GM18867 (cell line): ENCODE data around the gene TASP1.

ENCODE experiments used
- ATAC-seq: cut with Tn5 transposase; IDR thresholded peaks from one replicate; pipeline ENCODE4 v1.9.1; 2021; ENCODE audit warnings: mild to moderate bottlenecking, moderate library complexity; ENCODE audit not compliant: unreplicated experiment

The TASP1 gene

GRCh38 chr20:13447385-13448180 is 191.1 kb downstream of the TASP1 start:
- no peak for ATAC-seq

- no peak for ATAC-seq
Measured at GRCh38 chr20:13443690-13444089, 195.0 kb downstream of the TASP1 start.

GRCh38 chr20:13442986-13443385 is 195.7 kb downstream of the TASP1 start:
- ATAC-seq, result no peak

GRCh38 chr20:13441388-13441787 is 197.3 kb downstream of the TASP1 start:
- ATAC-seq, result no peak

- no peak for ATAC-seq
Measured at GRCh38 chr20:13436530-13436929, 202.2 kb downstream of the TASP1 start.

- no peak for ATAC-seq
Measured at GRCh38 chr20:13432126-13432525, 206.6 kb downstream of the TASP1 start.

- no peak for ATAC-seq
Measured at GRCh38 chr20:13430346-13431002, 208.3 kb downstream of the TASP1 start.

- ATAC-seq, result no peak
Measured at GRCh38 chr20:13428684-13429083, 210.0 kb downstream of the TASP1 start.

GRCh38 chr20:13426870-13427269 is 211.9 kb downstream of the TASP1 start:
- ATAC-seq, result no peak

GRCh38 chr20:13425381-13426135 is 213.2 kb downstream of the TASP1 start:
- no peak for ATAC-seq

- no peak for ATAC-seq
Measured at GRCh38 chr20:13424174-13424833, 214.4 kb downstream of the TASP1 start.

GRCh38 chr20:13423472-13424173 is 215.1 kb downstream of the TASP1 start:
- ATAC-seq, result no peak

- ATAC-seq, result no peak
Measured at GRCh38 chr20:13422637-13423036, 216.1 kb downstream of the TASP1 start.

GRCh38 chr20:13420625-13421024 is 218.1 kb downstream of the TASP1 start:
- no peak for ATAC-seq

GRCh38 chr20:13419477-13419876 is 219.3 kb downstream of the TASP1 start:
- ATAC-seq, result no peak

- ATAC-seq, result no peak
Measured at GRCh38 chr20:13418263-13419229, 220.2 kb downstream of the TASP1 start.

GRCh38 chr20:13416531-13416930 is 222.2 kb downstream of the TASP1 start:
- ATAC-seq, result no peak

- no peak for ATAC-seq
Measured at GRCh38 chr20:13412806-13413445, 225.8 kb downstream of the TASP1 start.

- no peak for ATAC-seq
Measured at GRCh38 chr20:13404293-13404692, 234.4 kb downstream of the TASP1 start.
